DOHH2 (cell line): Measurements from ENCODE around the gene ALG11.

Source experiments
- H3F3A ChIP-seq: fragments of 200-600 bp; sonication (generic), shearing (Covaris generic); 2 replicates; pipeline ENCODE4 v1.6.0; 2016; ENCODE audit warnings: antibody characterized with exemption, mild to moderate bottlenecking; ENCODE audit not compliant: control insufficient read depth, insufficient read depth
- H3K27ac ChIP-seq: fragments of 200-600 bp; sonication (generic); 2 replicates; pipeline ENCODE4 v1.5.1; 2014; ENCODE audit warnings: low read depth, mild to moderate bottlenecking, low read length, moderate library complexity
- H3K27me3 ChIP-seq: fragments of 200-600 bp; sonication (generic); 2 replicates; pipeline ENCODE4 v1.6.1; 2014; ENCODE audit warnings: mild to moderate bottlenecking, low read length, mixed read lengths; ENCODE audit not compliant: control insufficient read depth
- H3K36me3 ChIP-seq: fragments of 200-600 bp; sonication (generic); 2 replicates; pipeline ENCODE4 v1.6.1; 2014; ENCODE audit warnings: mild to moderate bottlenecking, low read length, moderate library complexity, mixed read lengths; ENCODE audit not compliant: control insufficient read depth
- H3K4me1 ChIP-seq: fragments of 200-600 bp; sonication (generic); 2 replicates; pipeline ENCODE4 v1.6.1; 2014; ENCODE audit warnings: mild to moderate bottlenecking, low read length, mixed read lengths; ENCODE audit not compliant: control insufficient read depth
- H3K4me2 ChIP-seq: fragments of 200-600 bp; sonication (generic); 2 replicates; pipeline ENCODE4 v1.6.0; 2014; ENCODE audit warnings: mild to moderate bottlenecking, low read length, moderate library complexity
- H3K4me3 ChIP-seq: fragments of 200-600 bp; sonication (generic); 2 replicates; pipeline ENCODE4 v1.5.1; 2014; ENCODE audit warnings: mild to moderate bottlenecking, low read length, mixed read lengths
- H3K79me2 ChIP-seq: fragments of 200-600 bp; sonication (generic); 2 replicates; pipeline ENCODE4 v1.6.1; 2014; ENCODE audit warnings: mild to moderate bottlenecking, low read length, mixed read lengths; ENCODE audit not compliant: control insufficient read depth
- H3K9me2 ChIP-seq: fragments of 200-600 bp; sonication (generic); replicated peaks from 2 replicates; pipeline ENCODE4 v1.6.1; 2014; ENCODE audit warnings: mild to moderate bottlenecking, low read length, mixed read lengths; ENCODE audit not compliant: control insufficient read depth
- H3K9me3 ChIP-seq: fragments of 200-600 bp; sonication (generic); 2 replicates; pipeline ENCODE4 v1.6.1; 2014; ENCODE audit warnings: antibody characterized with exemption, low read length, mixed read lengths; ENCODE audit not compliant: control insufficient read depth, insufficient read depth
- H4K20me1 ChIP-seq: fragments of 200-600 bp; sonication (generic); 2 replicates; pipeline ENCODE4 v1.6.0; 2014; ENCODE audit warnings: low read depth, mild to moderate bottlenecking, antibody characterized with exemption, low read length, moderate library complexity; ENCODE audit not compliant: control insufficient read depth, insufficient read depth
- CTCF ChIP-seq: fragments of 200-600 bp; sonication (generic); IDR thresholded peaks from one replicate; pipeline ENCODE4 v1.5.1; 2014; ENCODE audit warnings: antibody characterized with exemption, mild to moderate bottlenecking, low read depth, low read length; ENCODE audit not compliant: poor library complexity, severe bottlenecking
- EZH2phosphoT487 ChIP-seq: fragments of 200-600 bp; sonication (generic); IDR thresholded peaks from 2 replicates; pipeline ENCODE4 v1.6.1; 2017; ENCODE audit warnings: borderline replicate concordance, mild to moderate bottlenecking, antibody characterized with exemption, low read length, moderate library complexity, mixed read lengths

Gene ALG11

GRCh38 chr13:52043675-52044074 lies 31.5 kb downstream of the ALG11 start:
- no peak overlapping the region for H3K4me3 ChIP-seq
- H3K79me2 ChIP-seq = no peaks in the 10 kb centered on the region
- no peak overlapping the region for H3K27ac ChIP-seq
- H3K9me2 ChIP-seq = no peaks in the 10 kb centered on the region
- no peaks in the 10 kb centered on the region for H3K9me3 ChIP-seq
- H3K4me1 ChIP-seq = no peaks in the 10 kb centered on the region
- H3K4me2 ChIP-seq = no peak overlapping the region
- no peaks in the 10 kb centered on the region for H3K27me3 ChIP-seq
- H3K36me3 ChIP-seq = no peaks in the 10 kb centered on the region
- no peaks in the 10 kb centered on the region for H3F3A ChIP-seq
- no peak for TF ChIP-seq CTCF
- no peak for TF ChIP-seq EZH2phosphoT487
- no peaks in the 10 kb centered on the region for H4K20me1 ChIP-seq

GRCh38 chr13:52047463-52047862 lies 35.3 kb downstream of the ALG11 start:
- Histone ChIP-seq H3K4me2 (no peak overlapping the region), H4K20me1 (no peaks in the 10 kb centered on the region), H3K27me3 (no peaks in the 10 kb centered on the region), H3K36me3 (no peaks in the 10 kb centered on the region), H3K4me1 (no peaks in the 10 kb centered on the region), H3K27ac (no peak overlapping the region), H3K9me3 (no peaks in the 10 kb centered on the region), H3K79me2 (no peaks in the 10 kb centered on the region), H3K9me2 (no peaks in the 10 kb centered on the region), H3K4me3 (no peak overlapping the region), H3F3A (no peaks in the 10 kb centered on the region)
- TF ChIP-seq CTCF (no peak), EZH2phosphoT487 (no peak)

GRCh38 chr13:52048516-52048915 lies 36.3 kb downstream of the ALG11 start:
- TF ChIP-seq CTCF (no peak), EZH2phosphoT487 (no peak)
- H3K9me2 ChIP-seq = no peaks in the 10 kb centered on the region
- H3F3A ChIP-seq = no peaks in the 10 kb centered on the region

DNA sequence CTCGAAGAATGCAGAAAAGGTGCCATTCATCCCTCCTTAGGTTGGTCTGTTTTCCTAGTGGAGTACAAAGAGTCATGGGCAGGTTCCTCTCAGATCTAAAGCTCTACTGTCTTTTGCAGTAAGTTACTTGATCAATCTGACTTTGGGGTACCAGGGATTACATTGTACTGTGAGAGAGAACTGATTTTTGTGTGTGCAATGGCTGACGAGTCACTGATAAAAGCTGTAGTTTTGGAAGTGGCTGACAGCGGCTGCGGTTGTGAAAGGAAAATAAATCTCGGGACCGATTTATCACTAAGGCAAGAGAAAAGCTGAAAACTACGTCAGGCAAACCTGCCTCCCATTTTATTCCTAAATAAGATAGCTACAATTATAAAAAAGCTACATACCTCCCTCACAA lies 39.2 kb downstream of the ALG11 start:
- Histone ChIP-seq H3K4me3 (no peak overlapping the region), H4K20me1 (no peaks in the 10 kb centered on the region), H3K27me3 (no peaks in the 10 kb centered on the region), H3K27ac (no peak overlapping the region), H3F3A (no peaks in the 10 kb centered on the region), H3K36me3 (no peaks in the 10 kb centered on the region), H3K79me2 (no peaks in the 10 kb centered on the region), H3K9me2 (no peaks in the 10 kb centered on the region), H3K9me3 (no peaks in the 10 kb centered on the region), H3K4me2 (no peak overlapping the region), H3K4me1 (no peaks in the 10 kb centered on the region)
- no peak for TF ChIP-seq EZH2phosphoT487
- no peak for TF ChIP-seq CTCF

More at GRCh38 chr13:52048516-52048915, 36.3 kb downstream of the ALG11 start:
- H3K36me3 ChIP-seq = no peaks in the 10 kb centered on the region
- no peaks in the 10 kb centered on the region for H4K20me1 ChIP-seq
- no peaks in the 10 kb centered on the region for H3K4me1 ChIP-seq
- H3K4me3 ChIP-seq = no peak overlapping the region
- no peaks in the 10 kb centered on the region for H3K9me3 ChIP-seq
- no peaks in the 10 kb centered on the region for H3K79me2 ChIP-seq
- no peak overlapping the region for H3K27ac ChIP-seq
- H3K4me2 ChIP-seq = no peak overlapping the region
- no peaks in the 10 kb centered on the region for H3K27me3 ChIP-seq
